ENCODE results near the gene TTYH1. TPM values are rescaled to one million over a fixed set of nuclear protein-coding genes. Genes with fewer than 3 reads are reported as not detected.

Gene TTYH1
- total RNA-seq, 2 donors from 2014 or later = 1.0 to 2.0 TPM

- peaks cover 33% of the 10 kb centered on the region for H3K27me3 ChIP-seq (ENCODE audit: control insufficient read depth, insufficient read depth, low read length, poor library complexity, severe bottlenecking)
- Mint-ChIP-seq H3K9me3 (no peaks in the 10 kb centered on the region), H3K36me3 (ENCODE audit: low read depth) (no peaks in the 10 kb centered on the region), H3K27me3 (ENCODE audit: insufficient read depth) (peaks cover 96% of the 10 kb centered on the region), H3K27ac (no peak overlapping the region), H3K4me1 (peaks cover 3% of the 10 kb centered on the region), H3K4me3 (no peak overlapping the region)
- no peaks in the 10 kb centered on the region for H3K9me3 ChIP-seq (ENCODE audit: control insufficient read depth, low read length)
- no peak overlapping the region for H3K9ac ChIP-seq (ENCODE audit: extremely low read depth, low read length, poor library complexity, severe bottlenecking)
- H3K36me3 ChIP-seq (ENCODE audit: control insufficient read depth, insufficient read depth, low read length) = no peaks in the 10 kb centered on the region
- no peak overlapping the region for H3K27ac ChIP-seq (ENCODE audit: low read depth, low read length)
- no peak for TF ChIP-seq CTCF (conservative IDR thresholded peaks at IDR 0.05)
- H3K4me3 ChIP-seq (ENCODE audit: low read length) = no peak overlapping the region
- no peaks in the 10 kb centered on the region for H3K4me1 ChIP-seq (ENCODE audit: control insufficient read depth, insufficient read depth, low read length)
- DNase-seq = no peak
- WGBS, 2 experiments (ENCODE audit: insufficient coverage in 1 of 2, insufficient read length in 1 of 2) = 94 to 96% methylated on average over 26 to 36 of the region's 36 CpGs
Measured at GRCh38 chr19:54424660-54425381, 9.6 kb downstream of the TTYH1 start.

DNA sequence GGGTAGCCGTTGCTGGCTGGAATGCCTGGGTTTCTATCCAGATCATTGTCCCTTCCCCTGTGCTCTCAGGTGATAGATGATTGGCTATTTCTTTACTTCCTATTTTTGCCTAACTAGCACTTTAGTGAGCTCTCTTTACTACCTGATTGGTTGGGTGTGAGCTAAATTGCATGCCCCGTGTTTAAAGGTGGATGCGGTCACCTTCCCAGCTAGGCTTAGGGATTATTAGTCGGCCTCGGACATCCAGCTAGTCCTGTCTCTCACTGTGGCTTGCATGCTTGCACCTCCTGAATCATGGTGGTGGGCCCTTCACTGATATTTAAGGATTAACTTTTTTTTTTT lies 10.1 kb downstream of the TTYH1 start:
- TF ChIP-seq CTCF (conservative IDR thresholded peaks at IDR 0.05) = no peak
- 94% methylated on average over 5 of the region's 5 CpGs; no CpG with 5 or more reads in 1 of the 2 experiments for WGBS, 2 experiments (ENCODE audit: insufficient coverage in 1 of 2, insufficient read length in 1 of 2)
- Mint-ChIP-seq H3K36me3 (ENCODE audit: low read depth) (no peaks in the 10 kb centered on the region), H3K4me1 (peaks cover 5% of the 10 kb centered on the region), H3K27me3 (ENCODE audit: insufficient read depth) (peaks cover 96% of the 10 kb centered on the region), H3K27ac (no peak overlapping the region), H3K4me3 (no peak overlapping the region), H3K9me3 (no peaks in the 10 kb centered on the region)
- Histone ChIP-seq H3K4me3 (ENCODE audit: low read length) (no peak overlapping the region), H3K9me3 (ENCODE audit: control insufficient read depth, low read length) (no peaks in the 10 kb centered on the region), H3K27me3 (ENCODE audit: control insufficient read depth, insufficient read depth, low read length, poor library complexity, severe bottlenecking) (peaks cover 33% of the 10 kb centered on the region), H3K27ac (ENCODE audit: low read depth, low read length) (no peak overlapping the region), H3K9ac (ENCODE audit: extremely low read depth, low read length, poor library complexity, severe bottlenecking) (no peak overlapping the region), H3K36me3 (ENCODE audit: control insufficient read depth, insufficient read depth, low read length) (no peaks in the 10 kb centered on the region), H3K4me1 (ENCODE audit: control insufficient read depth, insufficient read depth, low read length) (no peaks in the 10 kb centered on the region)
- no peak for DNase-seq

- Histone ChIP-seq H3K4me1 (ENCODE audit: control insufficient read depth, insufficient read depth, low read length) (no peaks in the 10 kb centered on the region), H3K4me3 (ENCODE audit: low read length) (no peak overlapping the region), H3K9me3 (ENCODE audit: control insufficient read depth, low read length) (no peaks in the 10 kb centered on the region), H3K36me3 (ENCODE audit: control insufficient read depth, insufficient read depth, low read length) (no peaks in the 10 kb centered on the region), H3K9ac (ENCODE audit: extremely low read depth, low read length, poor library complexity, severe bottlenecking) (no peak overlapping the region), H3K27ac (ENCODE audit: low read depth, low read length) (no peak overlapping the region), H3K27me3 (ENCODE audit: control insufficient read depth, insufficient read depth, low read length, poor library complexity, severe bottlenecking) (peaks cover 33% of the 10 kb centered on the region)
- Mint-ChIP-seq H3K4me1 (peaks cover 5% of the 10 kb centered on the region), H3K36me3 (ENCODE audit: low read depth) (no peaks in the 10 kb centered on the region), H3K4me3 (no peak overlapping the region), H3K27me3 (ENCODE audit: insufficient read depth) (peaks cover 93% of the 10 kb centered on the region), H3K9me3 (no peaks in the 10 kb centered on the region), H3K27ac (no peak overlapping the region)
- TF ChIP-seq CTCF (conservative IDR thresholded peaks at IDR 0.05) = no peak
- 82 to 85% methylated on average over 10 to 17 of the region's 17 CpGs for WGBS, 2 experiments (ENCODE audit: insufficient coverage in 1 of 2, insufficient read length in 1 of 2)
- peak; percentile 57 for DNase-seq
Measured at GRCh38 chr19:54426291-54426931, 11.1 kb downstream of the TTYH1 start.
